GM21390 (cell line): ENCODE results near the gene SRBD1.

Experiments used
- ATAC-seq: cut with Tn5 transposase; IDR thresholded peaks from one replicate; pipeline ENCODE4 v1.9.1; 2021; ENCODE audit not compliant: unreplicated experiment

SRBD1 gene

DNA sequence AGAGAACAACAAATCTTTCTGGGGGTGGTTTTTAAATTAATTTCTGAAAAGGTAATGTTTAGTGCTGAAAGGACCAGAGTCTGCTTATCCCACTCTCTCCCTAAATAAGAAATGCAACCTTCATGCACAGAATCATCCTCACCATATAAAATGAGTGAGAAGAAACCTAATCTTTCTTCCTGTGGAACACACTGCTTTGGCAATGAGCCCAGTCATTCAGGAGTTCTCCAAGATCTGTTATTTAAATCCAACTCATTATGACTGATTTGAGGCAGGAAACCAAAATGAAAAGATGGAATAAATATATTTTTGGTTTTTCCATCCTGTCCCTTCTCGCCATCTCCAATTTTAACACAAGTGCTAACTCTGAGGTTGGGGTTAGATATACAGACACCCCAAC lies 228.3 kb downstream of the SRBD1 start:
- no peak for ATAC-seq

DNA sequence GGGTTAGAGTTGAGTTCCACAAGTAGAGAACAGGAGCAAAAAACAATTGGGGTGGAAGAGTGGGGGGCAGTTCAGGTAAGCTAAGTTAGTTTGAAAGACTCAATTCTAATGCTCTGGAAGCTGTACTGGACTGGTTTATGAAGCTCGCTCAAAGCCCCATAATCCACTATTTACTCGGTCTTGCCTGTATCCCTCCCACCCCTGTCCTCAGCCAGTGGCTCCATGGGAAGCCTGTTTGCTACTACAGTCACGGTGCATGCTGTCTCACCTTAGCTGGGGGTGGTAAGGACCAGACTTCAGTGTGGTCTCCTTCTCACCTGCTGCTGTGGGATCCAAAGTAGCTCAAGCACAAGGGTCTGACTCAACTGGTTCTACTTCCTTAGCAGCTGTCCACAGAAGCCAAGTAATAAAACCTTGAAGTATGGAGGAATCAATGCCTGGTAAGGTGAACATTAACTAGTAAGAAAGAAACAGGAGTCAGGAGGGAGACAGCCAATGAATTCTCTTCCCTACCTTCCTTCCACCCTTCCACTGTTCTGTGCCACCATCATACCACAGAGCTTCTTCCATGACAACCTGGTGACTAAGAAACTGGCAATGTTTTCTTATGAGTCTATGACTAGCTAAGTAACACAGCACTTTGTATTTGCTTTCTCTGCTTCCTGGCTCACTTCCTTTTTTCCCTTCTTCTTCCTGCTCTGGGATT lies 230.8 kb downstream of the SRBD1 start:
- ATAC-seq, result no peak

DNA sequence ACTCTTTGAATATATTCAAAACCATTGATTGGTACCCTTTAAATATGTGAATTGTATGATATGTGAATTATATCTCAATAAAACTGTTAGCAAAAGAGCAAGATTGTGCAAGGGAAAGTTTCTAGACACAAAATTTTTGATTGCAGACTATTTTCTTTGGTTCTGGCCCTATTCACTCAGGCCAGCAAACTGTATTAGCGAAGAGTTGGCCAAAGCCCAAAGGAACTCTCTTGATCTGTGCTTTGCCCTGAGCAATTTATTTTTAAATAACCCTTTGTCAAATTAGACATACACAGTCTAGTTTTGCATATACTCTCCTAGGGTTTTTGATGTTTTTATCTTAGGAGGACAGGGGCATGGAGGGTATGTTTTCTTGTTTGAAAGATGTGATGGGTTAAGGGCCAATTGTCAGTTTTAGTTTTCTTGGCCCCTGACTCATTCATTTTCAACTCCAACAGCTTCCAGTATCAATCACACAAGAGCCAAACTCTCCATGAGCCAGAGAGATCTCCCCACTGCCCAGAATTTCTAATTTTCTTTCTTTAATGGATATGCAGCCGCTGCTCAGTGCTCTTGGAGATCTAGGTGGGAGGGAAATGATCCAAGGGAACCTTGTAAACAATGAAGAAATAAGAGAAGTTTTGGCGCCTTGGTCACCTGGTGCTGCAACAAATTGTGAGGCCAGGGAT lies 231.5 kb downstream of the SRBD1 start:
- no peak for ATAC-seq

- no peak for ATAC-seq
These were observed 237.5 kb downstream of the SRBD1 start for GRCh38 chr2:45373534-45373933.

- no peak for ATAC-seq
These were observed 240.7 kb downstream of the SRBD1 start for GRCh38 chr2:45370369-45370768.

GRCh38 chr2:45368792-45369191 lies 242.3 kb downstream of the SRBD1 start:
- ATAC-seq, result no peak

DNA sequence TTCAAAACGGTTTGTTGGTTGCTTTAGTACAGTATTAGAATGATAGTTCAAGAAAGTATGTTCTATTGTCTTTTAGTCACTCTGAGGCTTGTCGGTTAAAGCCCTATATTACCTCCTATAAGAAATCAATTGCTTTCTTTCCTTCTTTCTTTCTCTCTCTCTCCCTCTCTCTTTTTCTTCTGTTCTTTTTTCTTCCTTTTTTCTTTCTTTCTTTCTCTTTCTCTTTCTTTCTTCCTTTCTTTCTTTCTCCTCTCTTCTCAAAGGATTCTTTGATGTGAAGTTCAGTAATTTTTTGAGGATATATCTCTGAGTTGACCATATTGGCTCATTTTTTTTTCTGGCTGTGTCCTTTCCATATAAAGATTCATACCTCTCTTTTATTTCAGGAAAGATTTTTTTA lies 249.4 kb downstream of the SRBD1 start:
- no peak for ATAC-seq

- no peak for ATAC-seq
These were observed 256.3 kb downstream of the SRBD1 start for GRCh38 chr2:45354776-45355175.

- ATAC-seq, result no peak
These were observed 257.2 kb downstream of the SRBD1 start for GRCh38 chr2:45353879-45354278.

DNA sequence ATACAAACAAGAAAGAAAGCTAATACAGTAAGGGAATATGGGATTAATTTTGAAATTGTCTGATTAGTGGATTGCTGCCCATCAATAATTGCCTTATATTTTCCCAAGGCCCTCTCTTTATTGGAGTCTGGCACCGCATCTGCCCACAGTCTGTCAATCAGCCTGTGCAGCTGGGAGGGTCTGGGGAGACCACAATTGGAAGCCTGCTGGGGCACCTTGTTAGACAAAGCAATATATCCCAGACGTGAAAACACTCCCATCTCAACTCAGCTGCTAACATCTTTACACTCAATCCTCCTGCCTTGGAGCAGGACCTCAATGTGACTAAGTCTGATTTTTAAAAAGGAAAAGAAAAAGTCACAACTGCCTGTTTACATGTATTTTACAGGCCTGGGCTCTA lies 258.6 kb downstream of the SRBD1 start:
- ATAC-seq, result no peak

GRCh38 chr2:45345331-45346234 lies 265.5 kb downstream of the SRBD1 start:
- no peak for ATAC-seq

DNA sequence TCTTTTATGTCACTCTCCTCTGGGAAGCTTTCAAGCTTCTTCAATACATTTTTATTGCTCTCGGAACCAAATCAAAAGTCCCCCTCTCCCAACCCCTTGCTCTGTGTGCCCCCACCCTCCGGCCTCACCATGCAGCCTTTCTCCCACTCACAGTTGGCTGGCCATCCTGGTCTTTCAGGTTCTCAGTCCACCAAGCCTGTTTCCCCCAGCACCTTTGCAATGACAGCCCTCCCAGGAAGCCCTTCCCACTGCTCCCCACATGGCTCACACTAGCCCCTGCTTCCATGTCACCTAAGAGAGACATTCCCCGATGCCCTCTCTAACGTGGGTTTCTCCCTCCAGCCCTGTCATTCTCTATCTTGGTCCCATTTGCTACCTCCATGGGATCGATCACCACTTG lies 266.6 kb downstream of the SRBD1 start:
- no peak for ATAC-seq

- ATAC-seq, result no peak
These were observed 267.0 kb downstream of the SRBD1 start for GRCh38 chr2:45344071-45344470.

- no peak for ATAC-seq
These were observed 267.6 kb downstream of the SRBD1 start for GRCh38 chr2:45343251-45344017.

DNA sequence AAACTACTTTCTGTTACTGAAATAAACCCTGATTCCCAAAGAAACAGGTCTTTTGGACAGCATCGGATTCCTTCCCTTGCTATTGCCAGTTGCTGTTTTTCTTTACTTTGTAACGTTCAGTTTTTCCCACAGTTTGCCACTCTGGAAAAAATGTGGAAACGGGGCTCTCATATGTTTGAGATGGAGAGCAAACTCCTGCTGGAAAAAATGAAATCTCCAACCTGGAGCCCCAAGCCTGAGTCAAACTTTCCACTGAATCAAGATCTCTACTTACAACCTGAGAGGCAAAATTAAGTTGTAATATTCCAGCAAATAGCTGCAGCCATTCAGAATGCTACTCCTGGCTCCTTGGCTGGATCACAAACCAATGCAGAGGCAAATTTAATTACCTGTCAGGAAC lies 270.7 kb downstream of the SRBD1 start:
- no peak for ATAC-seq

DNA sequence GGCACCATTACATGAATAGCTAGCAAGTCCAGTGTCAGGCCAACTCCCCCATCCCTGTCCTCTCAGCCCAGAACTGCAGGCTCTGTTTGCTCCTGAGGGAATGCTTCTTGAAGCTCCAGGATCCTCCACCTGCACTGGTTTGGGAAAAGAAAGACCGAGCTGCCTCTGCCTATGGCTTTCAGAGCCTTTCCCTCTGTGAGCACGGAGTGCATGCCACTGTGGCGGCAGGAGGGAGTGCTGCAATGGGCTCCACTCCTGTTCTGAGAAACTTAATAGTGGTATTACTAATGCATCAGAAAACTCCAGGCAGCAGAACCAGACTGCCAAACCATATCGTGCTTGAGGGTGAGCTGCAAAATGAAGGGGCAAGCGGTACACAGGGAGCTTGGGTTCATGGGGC lies 271.8 kb downstream of the SRBD1 start:
- no peak for ATAC-seq
